Right renal pelvis (tissue), 4 donors: ENCODE measurements around the gene AMBRA1. TPM values are rescaled to one million over a fixed set of nuclear protein-coding genes. Genes with fewer than 3 reads are reported as not detected.
"Not testable (repeated sequence)": the region's sequence is repeated elsewhere in the genome, so short reads cannot be mapped to it uniquely, and the experiment has no call there.

Experiments used
- DNase-seq, 4 donors: peaks; one replicate each; pipeline ENCODE4 v3.0.0-alpha.2; 2013; ENCODE audit warnings: low read depth in 4 of 4, low spot score in 3 of 4, missing footprints in 1 of 4
- polyA plus RNA-seq, 4 donors: library from polyadenylated mRNA; unstranded; fragments of 120-200 nt; gene quantifications; one replicate each; pipeline ENCODE4 v1.2.1, GENCODE V29; 2013; ENCODE audit not compliant: insufficient read length in 4 of 4

Gene AMBRA1
- polyA plus RNA-seq, 4 donors, result 24.7 to 26.9 (median 24.9) TPM

DNA sequence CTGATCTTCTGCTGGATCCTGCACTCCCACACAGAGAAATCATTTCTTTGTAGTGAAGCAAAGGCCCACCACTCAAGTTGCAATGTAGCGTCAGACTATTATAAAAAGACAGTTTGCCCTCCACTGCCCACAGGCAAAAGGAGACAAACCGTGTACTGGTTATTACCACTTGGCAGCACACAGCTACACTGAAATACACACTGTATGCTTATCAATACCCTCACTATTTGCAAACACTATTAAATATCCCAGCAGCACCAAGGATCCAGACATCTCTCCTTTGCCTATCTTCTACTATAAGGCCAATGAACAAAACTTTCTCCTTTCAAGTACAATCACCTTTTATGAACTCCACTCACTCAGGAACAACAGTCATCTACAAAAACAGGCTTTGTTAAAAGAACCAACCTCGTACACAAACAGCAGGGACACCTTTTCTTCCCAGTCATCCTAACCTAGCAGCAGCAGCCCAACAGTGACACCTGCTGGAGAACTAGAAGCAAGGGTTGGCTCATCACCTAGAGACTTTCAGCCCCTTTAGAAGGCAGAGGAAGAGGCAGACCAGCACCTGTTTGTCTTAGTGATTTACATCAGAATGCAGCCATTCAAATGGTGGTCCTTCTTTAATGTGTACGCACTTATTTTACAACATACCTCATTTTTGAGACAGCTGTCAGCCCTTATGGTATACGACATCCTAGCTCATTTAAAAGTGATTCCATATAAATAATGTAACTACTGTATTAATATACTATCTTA is 56.1 kb downstream of the AMBRA1 start:
- DNase-seq, result peak; percentile 45 to 77 (median 67)

GRCh38 chr11:46537121-46537520 is 56.7 kb downstream of the AMBRA1 start:
- DNase-seq, result no peak

DNA sequence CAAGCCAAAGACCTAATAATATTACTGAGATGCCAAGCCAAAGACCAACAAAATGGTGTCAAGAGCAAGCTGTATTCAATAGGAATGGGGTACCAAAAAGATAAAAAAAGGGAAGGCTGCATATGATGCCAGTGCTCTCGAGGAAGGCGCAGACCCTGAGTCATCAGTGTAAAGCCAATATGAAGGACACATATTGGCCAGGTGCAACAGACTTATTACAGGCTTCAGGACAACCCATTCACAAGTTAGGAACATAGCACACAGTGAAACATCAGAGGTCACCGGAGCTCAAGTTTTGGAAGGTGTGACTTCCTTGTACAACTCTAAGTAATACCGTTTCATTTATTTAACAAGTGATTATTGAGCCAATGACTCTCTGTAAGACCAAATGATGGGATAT is 58.1 kb downstream of the AMBRA1 start:
- no peak for DNase-seq

DNA sequence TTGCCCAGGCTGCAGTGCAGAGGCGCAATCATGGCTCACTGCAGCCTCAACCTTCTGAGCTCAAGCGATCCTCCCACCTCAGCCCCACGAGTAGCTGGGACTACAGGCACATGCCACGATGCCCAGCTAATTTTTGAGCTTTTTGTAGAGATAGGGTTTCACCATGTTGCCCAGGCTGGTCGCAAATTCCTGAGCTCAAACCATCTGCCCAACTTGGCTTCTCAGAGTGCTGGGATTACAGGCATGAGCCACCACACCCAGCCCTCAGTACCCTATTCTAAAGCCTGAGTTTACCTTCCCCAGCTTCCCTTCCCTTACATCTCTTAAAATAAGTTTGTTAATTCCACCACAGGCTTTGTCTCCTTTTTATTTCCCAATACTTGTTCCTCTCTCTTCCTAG is 59.1 kb downstream of the AMBRA1 start:
- no peak for DNase-seq

GRCh38 chr11:46533396-46534100 is 60.3 kb downstream of the AMBRA1 start:
- no peak for DNase-seq

DNA sequence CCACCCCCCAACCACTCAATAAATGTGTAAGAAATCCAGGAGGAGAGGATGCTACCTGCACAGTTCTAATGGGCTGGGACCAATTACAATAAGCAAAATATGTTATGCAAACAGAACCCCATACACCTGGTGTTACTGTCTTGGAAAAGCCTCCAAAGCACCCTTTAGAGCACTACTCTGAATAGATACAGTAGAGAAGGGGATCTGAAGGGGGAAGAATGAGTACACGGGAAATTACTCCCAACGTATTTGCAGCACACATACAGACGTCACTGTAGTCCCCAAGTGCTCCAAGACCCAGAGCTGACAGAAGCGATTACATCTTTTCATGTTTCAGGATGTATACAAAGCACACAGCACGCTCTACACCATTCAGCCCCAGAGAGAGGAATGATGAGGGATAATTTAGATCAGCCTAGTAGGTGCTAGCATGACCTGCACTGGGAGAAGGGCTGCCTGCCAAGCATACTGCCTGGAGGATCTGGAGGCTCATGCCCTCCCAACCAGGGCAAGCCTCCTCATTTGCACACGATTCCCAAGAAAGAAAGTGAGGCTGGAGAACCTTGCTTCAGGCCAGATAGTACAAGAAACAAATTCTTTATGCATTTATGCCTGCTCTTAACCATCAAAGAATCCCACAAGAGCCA is 63.8 kb downstream of the AMBRA1 start:
- DNase-seq, result no peak

GRCh38 chr11:46529095-46529905 is 64.5 kb downstream of the AMBRA1 start:
- DNase-seq, result peak in 1 of 4 donors; percentile 25

GRCh38 chr11:46528445-46529094 is 65.3 kb downstream of the AMBRA1 start:
- DNase-seq, result no peak

DNA sequence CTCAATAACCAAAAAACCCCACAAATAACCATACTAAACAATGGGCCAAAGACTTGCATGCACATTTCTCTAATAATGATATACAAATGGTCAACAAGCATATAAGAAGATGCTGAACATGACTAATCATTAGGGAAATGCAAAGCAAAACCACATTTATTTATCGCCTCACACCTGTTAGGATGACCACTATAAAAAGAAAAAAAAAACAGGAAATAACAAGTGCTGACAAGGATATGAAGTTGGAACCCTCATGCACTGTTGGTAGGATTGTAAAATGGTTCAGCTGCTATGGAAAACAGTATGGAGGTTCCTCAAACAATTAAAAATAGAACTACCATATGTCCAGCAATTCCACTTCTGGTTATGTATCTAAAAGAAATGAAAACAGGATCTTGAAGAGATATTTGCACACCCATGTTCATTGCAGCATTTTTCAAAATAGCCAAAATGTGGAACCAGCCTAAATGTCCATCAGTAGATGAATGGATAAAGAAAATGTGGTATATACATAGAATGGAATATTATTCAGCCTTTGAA is 66.2 kb downstream of the AMBRA1 start:
- DNase-seq, result no peak

DNA sequence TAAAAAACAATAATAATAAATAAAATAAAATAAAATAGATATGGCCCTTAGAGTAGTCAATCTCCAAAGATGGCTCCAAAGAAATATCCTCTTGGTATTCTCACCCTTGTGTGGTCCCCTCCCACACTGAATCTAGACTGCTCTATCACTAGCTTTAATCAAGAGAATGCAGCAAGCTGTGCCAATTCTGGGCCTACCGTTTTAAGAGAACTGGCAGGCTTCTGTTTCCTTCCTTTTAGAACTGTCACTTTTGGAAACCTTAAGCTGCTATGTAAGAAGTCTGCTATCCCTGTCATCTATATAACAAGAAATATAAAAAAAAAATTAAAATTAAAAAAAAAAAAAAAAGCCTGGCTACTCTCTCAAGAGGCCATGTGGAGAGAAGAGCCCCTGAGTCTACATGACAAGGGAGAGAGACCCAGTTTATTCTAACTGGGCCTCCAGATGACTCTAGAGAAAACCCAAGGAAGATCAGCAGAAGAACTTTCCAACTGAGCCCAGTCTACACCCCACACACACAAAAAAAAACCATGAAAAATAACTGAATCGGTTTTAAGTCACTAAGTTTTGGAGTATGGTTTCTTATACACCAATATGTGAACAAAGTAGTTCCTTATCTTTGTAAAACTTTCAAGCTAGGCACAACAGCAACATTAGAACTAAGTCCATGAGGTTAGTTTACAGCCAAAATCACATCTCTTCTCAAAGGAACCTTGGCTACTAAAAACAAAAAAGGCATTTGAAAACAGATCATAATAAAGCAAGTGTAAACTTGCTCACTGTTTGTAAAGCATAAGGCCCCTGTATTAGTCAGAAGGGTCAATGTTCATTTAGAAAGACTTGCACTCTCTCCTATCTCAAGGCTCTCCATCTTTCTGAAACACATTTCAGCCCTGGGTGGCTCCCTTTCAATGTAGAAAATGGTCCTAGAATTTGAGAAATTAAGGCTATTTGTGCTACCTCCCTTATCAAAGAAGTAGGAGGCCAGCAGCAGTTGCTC is 67.3 kb downstream of the AMBRA1 start:
- no peak for DNase-seq

GRCh38 chr11:46524201-46524770 is 69.5 kb downstream of the AMBRA1 start:
- DNase-seq, result no peak

DNA sequence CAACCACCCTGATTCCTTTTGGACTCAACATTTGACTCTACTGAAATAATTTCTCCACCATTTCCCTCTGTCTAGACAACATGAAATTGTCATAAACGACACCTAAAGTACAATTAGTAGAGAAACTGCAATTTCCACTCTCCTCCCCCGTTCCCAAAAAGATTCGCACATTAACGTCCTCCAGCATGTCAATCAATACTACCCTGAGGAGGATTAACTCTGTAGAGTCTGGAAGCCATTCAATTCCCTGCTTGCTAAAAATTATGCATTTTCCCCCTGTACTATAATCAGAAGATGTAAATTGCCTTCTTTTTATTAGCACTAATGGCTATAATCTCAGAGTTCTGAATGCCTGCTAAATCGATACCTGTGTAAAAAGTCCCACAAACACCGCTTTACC is 70.5 kb downstream of the AMBRA1 start:
- DNase-seq, result no peak

DNA sequence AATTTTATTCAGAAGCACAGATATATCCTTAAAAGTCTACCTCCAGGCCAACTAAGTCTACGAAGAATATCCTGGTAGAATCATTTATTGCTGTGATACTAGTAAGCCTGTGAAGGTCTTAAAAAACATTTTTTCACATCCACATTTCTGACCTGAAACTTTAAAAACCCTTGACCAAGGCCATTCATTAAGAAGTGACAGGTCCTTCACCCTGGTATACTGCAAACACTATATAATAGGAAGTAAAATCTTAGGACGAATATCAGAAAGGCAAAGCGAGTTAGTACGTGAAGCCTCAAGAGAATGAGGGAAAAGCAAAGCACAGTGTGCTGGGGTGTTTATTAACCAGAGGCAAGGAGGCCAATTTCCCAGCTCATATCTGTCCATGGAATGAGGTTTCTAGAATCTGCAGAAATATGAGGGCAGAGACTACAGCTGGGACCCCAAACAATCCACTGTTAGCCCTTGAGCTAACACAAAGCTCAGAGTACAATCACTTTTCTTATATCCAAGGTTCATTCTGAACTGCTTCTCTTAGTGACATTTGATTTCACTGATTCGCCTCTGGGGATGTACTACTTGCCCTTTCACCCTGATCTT is 71.0 kb downstream of the AMBRA1 start:
- DNase-seq, result no peak

DNA sequence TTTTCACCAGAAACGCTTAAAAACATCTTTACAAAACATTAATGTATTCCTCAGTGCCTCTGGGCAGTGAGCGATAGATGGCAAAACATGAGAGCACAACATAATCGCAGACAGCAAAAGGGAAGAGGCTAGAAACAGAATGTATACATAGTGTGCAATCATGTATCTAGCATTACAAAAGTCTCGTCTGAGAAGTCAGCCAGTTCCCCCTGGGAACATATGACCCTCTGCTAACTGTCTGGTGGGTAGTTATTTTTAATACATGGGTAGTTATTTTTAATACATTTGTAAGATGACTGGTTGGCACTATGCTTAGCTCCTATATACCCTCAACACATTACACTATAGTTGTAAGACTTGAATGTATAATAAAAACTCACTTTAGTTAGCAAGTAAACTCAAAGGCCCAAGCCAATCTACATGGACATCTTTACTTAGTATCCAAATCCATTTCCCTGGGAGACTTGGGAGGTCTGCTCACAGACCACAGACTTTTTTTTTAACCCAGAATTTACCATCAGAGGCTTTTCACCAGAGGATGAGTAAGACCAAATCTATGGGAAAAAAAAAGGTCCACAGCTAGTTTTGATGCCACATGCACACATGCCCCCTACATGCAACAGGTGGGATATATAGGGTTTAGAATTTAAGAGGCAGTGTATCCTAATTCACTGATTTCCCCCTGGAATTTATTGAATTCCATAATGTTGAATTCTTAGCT is 71.7 kb downstream of the AMBRA1 start:
- DNase-seq, result no peak

- DNase-seq, result no peak
Measured at GRCh38 chr11:46520971-46521745, 72.7 kb downstream of the AMBRA1 start.

- DNase-seq, result no peak
Measured at GRCh38 chr11:46519351-46519750, 74.5 kb downstream of the AMBRA1 start.

DNA sequence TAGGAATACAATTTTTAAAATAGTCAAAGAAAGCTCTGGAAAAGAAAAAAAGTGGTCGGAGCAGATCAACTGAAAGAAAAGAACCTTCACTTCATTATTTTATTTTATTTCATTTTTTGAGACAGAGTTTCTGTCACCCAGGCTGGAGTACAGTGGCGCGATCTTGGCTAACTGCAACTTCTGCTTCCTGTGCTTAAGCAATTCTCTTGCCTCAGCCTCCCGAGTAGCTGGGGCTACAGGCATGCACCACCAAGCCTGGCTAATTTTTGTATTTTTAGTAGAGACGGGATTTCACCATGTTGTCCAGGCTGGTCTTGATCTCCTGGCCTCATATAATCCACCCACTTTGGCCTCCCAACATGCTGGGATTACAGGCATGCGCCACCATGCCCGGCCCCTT is 74.9 kb downstream of the AMBRA1 start:
- DNase-seq, result not testable (repeated sequence)
